Chondrocyte (in vitro differentiated cells): ENCODE data around the gene PRAMEF27. TPM values are rescaled to one million over a fixed set of nuclear protein-coding genes. Genes with fewer than 3 reads are reported as not detected.
"Not testable (repeated sequence)": the region's sequence is repeated elsewhere in the genome, so short reads cannot be mapped to it uniquely, and the experiment has no call there.

Source experiments
- DNase-seq: peaks from one replicate; pipeline ENCODE4 v3.0.0; 2021; ENCODE audit warnings: mixed read lengths, low spot score
- H3K27ac Mint-ChIP-seq: one replicate; pipeline ENCODE4 v1.8.0; 2021; ENCODE audit warnings: mild to moderate bottlenecking, moderate library complexity, mixed read lengths; ENCODE audit not compliant: unreplicated experiment
- H3K27me3 Mint-ChIP-seq: 2 replicates; pipeline ENCODE4 v1.8.0; 2021; ENCODE audit warnings: low read depth, mixed read lengths
- H3K36me3 Mint-ChIP-seq: 2 replicates; pipeline ENCODE4 v1.8.0; 2021; ENCODE audit warnings: low read depth, mixed read lengths
- H3K4me1 Mint-ChIP-seq: 2 replicates; pipeline ENCODE4 v1.8.0; 2021; ENCODE audit warnings: low read depth, mild to moderate bottlenecking, mixed read lengths
- H3K4me3 Mint-ChIP-seq: one replicate; pipeline ENCODE4 v1.8.0; 2021; ENCODE audit warnings: mild to moderate bottlenecking, moderate library complexity, mixed read lengths; ENCODE audit not compliant: unreplicated experiment
- H3K9me3 Mint-ChIP-seq: 2 replicates; pipeline ENCODE4 v1.8.0; 2021; ENCODE audit warnings: low read depth, mixed read lengths
- long read RNA-seq: library from polyadenylated mRNA; stranded (forward); transcript quantifications from one replicate; pipeline ENCODE4 v2.0.0, GENCODE V29; 2021
- total RNA-seq: library from RNA; stranded (reverse); gene quantifications from 3 replicates; pipeline ENCODE4 v1.2.1, GENCODE V29; 2021

The PRAMEF27 gene
- not detected in 3 replicates for total RNA-seq
- long read RNA-seq = 0 reads

- not testable (repeated sequence) for H3K9me3 Mint-ChIP-seq, DNase-seq, H3K4me3 Mint-ChIP-seq, H3K4me1 Mint-ChIP-seq, H3K27me3 Mint-ChIP-seq, H3K36me3 Mint-ChIP-seq, H3K27ac Mint-ChIP-seq
Measured at GRCh38 chr1:13056475-13056874, at the start of gene PRAMEF27. TSS of gene PRAMEF27 (minus strand) at chr1:13056575. CDS start at chr1:13053659, 2,916 bp downstream.

GRCh38 chr1:13070474-13070873, 14.1 kb upstream of the PRAMEF27 start, which contains the start of gene PRAMEF25:
TSS of gene PRAMEF25 (plus strand) at chr1:13070774. CDS start at chr1:13073694, 2,920 bp downstream.
- H3K27ac Mint-ChIP-seq, H3K36me3 Mint-ChIP-seq, H3K9me3 Mint-ChIP-seq, H3K4me1 Mint-ChIP-seq, DNase-seq, H3K27me3 Mint-ChIP-seq, H3K4me3 Mint-ChIP-seq: not testable (repeated sequence)

- H3K9me3 Mint-ChIP-seq, DNase-seq, H3K4me1 Mint-ChIP-seq, H3K27ac Mint-ChIP-seq, H3K27me3 Mint-ChIP-seq, H3K36me3 Mint-ChIP-seq, H3K4me3 Mint-ChIP-seq: not testable (repeated sequence)
Measured at GRCh38 chr1:13019846-13020245, 36.5 kb downstream of the PRAMEF27 start.

GRCh38 chr1:13011932-13012331, 44.4 kb downstream of the PRAMEF27 start:
- not testable (repeated sequence) for DNase-seq, H3K4me3 Mint-ChIP-seq, H3K4me1 Mint-ChIP-seq, H3K27ac Mint-ChIP-seq, H3K9me3 Mint-ChIP-seq, H3K36me3 Mint-ChIP-seq, H3K27me3 Mint-ChIP-seq

- H3K4me3 Mint-ChIP-seq, H3K27ac Mint-ChIP-seq, H3K9me3 Mint-ChIP-seq, H3K4me1 Mint-ChIP-seq, DNase-seq, H3K27me3 Mint-ChIP-seq, H3K36me3 Mint-ChIP-seq: not testable (repeated sequence)
Measured at GRCh38 chr1:13009348-13009747, 47.0 kb downstream of the PRAMEF27 start.

- not testable (repeated sequence) for H3K9me3 Mint-ChIP-seq, H3K36me3 Mint-ChIP-seq, H3K27ac Mint-ChIP-seq, H3K4me1 Mint-ChIP-seq, H3K27me3 Mint-ChIP-seq, DNase-seq, H3K4me3 Mint-ChIP-seq
Measured at GRCh38 chr1:13005732-13006131, 50.6 kb downstream of the PRAMEF27 start.

Other genes with a start within 250 kb of the PRAMEF27 start
- not detected in 3 replicates for gene PRAMEF11, start 225.2 kb downstream of the PRAMEF27 start, total RNA-seq
- gene HNRNPCL1, start 207.9 kb downstream of the PRAMEF27 start, total RNA-seq = not detected in 3 replicates
- not detected in 3 replicates for gene PRAMEF2, start 199.5 kb downstream of the PRAMEF27 start, total RNA-seq
- gene PRAMEF4, start 170.4 kb downstream of the PRAMEF27 start, total RNA-seq = not detected in 3 replicates
- not detected in 3 replicates for gene PRAMEF10, start 158.3 kb downstream of the PRAMEF27 start, total RNA-seq
- gene PRAMEF7, start 140.0 kb downstream of the PRAMEF27 start, total RNA-seq = not detected in 3 replicates
- gene PRAMEF6, start 109.0 kb downstream of the PRAMEF27 start, total RNA-seq = not detected in 3 replicates
- not detected in 3 replicates for gene HNRNPCL3, start 4.2 kb upstream of the PRAMEF27 start, total RNA-seq
- gene PRAMEF25, start 14.2 kb upstream of the PRAMEF27 start, total RNA-seq = not detected in 3 replicates
- gene HNRNPCL2, start 60.3 kb upstream of the PRAMEF27 start, total RNA-seq = not detected in 3 replicates
- gene PRAMEF26, start 99.4 kb upstream of the PRAMEF27 start, total RNA-seq = not detected in 3 replicates
- gene HNRNPCL4, start 109.1 kb upstream of the PRAMEF27 start, total RNA-seq = not detected in 3 replicates
- not detected in 3 replicates for gene PRAMEF9, start 115.3 kb upstream of the PRAMEF27 start, total RNA-seq
- not detected in 3 replicates for gene PRAMEF13, start 144.8 kb upstream of the PRAMEF27 start, total RNA-seq
- not detected in 3 replicates for gene PRAMEF18, start 169.6 kb upstream of the PRAMEF27 start, total RNA-seq
- gene PRAMEF5, start 197.6 kb upstream of the PRAMEF27 start, total RNA-seq = not detected in 3 replicates
- not detected in 3 replicates for gene PRAMEF8, start 228.6 kb upstream of the PRAMEF27 start, total RNA-seq
- not detected in 3 replicates for gene PRAMEF33, start 247.0 kb upstream of the PRAMEF27 start, total RNA-seq